Measurements from ENCODE around the gene ING4.
A peak's percentile ranks its signal among the peaks of the same experiment; 100 is the strongest.

ING4 gene

GRCh38 chr12:6653342-6653741 lies 9.6 kb downstream of the ING4 start:
- TF ChIP-seq CTCF (IDR thresholded peaks at IDR 0.05; ENCODE audit: poor library complexity, severe bottlenecking): no peak
- H3K36me3 ChIP-seq (ENCODE audit: low read depth): peaks cover 16% of the 10 kb centered on the region
- ATAC-seq (ENCODE audit: low read depth): no peak

GRCh38 chr12:6652391-6652790 lies 10.5 kb downstream of the ING4 start:
- Histone ChIP-seq H3K27ac (ENCODE audit: poor library complexity, severe bottlenecking) (no peak overlapping the region), H3K9me3 (ENCODE audit: severe bottlenecking) (no peaks in the 10 kb centered on the region), H3K4me1 (ENCODE audit: insufficient read depth, poor library complexity, severe bottlenecking) (no peaks in the 10 kb centered on the region), H3K27me3 (ENCODE audit: insufficient read depth, poor library complexity, severe bottlenecking) (no peaks in the 10 kb centered on the region), H3K4me3 (ENCODE audit: severe bottlenecking) (no peak overlapping the region), H3K36me3 (ENCODE audit: low read depth) (peaks cover 16% of the 10 kb centered on the region)
- TF ChIP-seq CTCF (IDR thresholded peaks at IDR 0.05; ENCODE audit: poor library complexity, severe bottlenecking): no peak
- no peak for ATAC-seq (ENCODE audit: low read depth)
- no peak for DNase-seq (ENCODE audit: low spot score)

More at GRCh38 chr12:6653342-6653741, 9.6 kb downstream of the ING4 start:
- Histone ChIP-seq H3K27me3 (ENCODE audit: insufficient read depth, poor library complexity, severe bottlenecking) (no peaks in the 10 kb centered on the region), H3K4me3 (ENCODE audit: severe bottlenecking) (no peak overlapping the region), H3K27ac (ENCODE audit: poor library complexity, severe bottlenecking) (no peak overlapping the region), H3K9me3 (ENCODE audit: severe bottlenecking) (no peaks in the 10 kb centered on the region), H3K4me1 (ENCODE audit: insufficient read depth, poor library complexity, severe bottlenecking) (no peaks in the 10 kb centered on the region)
- DNase-seq (ENCODE audit: low spot score): no peak

GRCh38 chr12:6650832-6651231 lies 12.1 kb downstream of the ING4 start:
- no peak overlapping the region for H3K27ac ChIP-seq (ENCODE audit: poor library complexity, severe bottlenecking)
- H3K4me1 ChIP-seq (ENCODE audit: insufficient read depth, poor library complexity, severe bottlenecking): no peaks in the 10 kb centered on the region
- H3K4me3 ChIP-seq (ENCODE audit: severe bottlenecking): no peak overlapping the region
- no peaks in the 10 kb centered on the region for H3K9me3 ChIP-seq (ENCODE audit: severe bottlenecking)
- H3K36me3 ChIP-seq (ENCODE audit: low read depth): peaks cover 10% of the 10 kb centered on the region
- ATAC-seq (ENCODE audit: low read depth) (no peak), DNase-seq (ENCODE audit: low spot score) (no peak)
- TF ChIP-seq CTCF (IDR thresholded peaks at IDR 0.05; ENCODE audit: poor library complexity, severe bottlenecking): no peak
- no peaks in the 10 kb centered on the region for H3K27me3 ChIP-seq (ENCODE audit: insufficient read depth, poor library complexity, severe bottlenecking)

GRCh38 chr12:6647083-6647604 lies 15.8 kb downstream of the ING4 start, which contains the start of gene ACRBP:
TSS of gene ACRBP (minus strand) at chr12:6647432. CDS start at chr12:6647366, 66 bp downstream.
- DNase-seq (ENCODE audit: low spot score) (no peak), ATAC-seq (ENCODE audit: low read depth) (peak; percentile 81)
- Histone ChIP-seq H3K27ac (ENCODE audit: poor library complexity, severe bottlenecking) (no peak within 1 kb of the TSS), H3K4me1 (ENCODE audit: insufficient read depth, poor library complexity, severe bottlenecking) (no peaks in the 10 kb centered on the region), H3K4me3 (ENCODE audit: severe bottlenecking) (peak within 1 kb of the TSS; percentile 18), H3K9me3 (ENCODE audit: severe bottlenecking) (no peaks in the 10 kb centered on the region), H3K27me3 (ENCODE audit: insufficient read depth, poor library complexity, severe bottlenecking) (no peaks in the 10 kb centered on the region), H3K36me3 (ENCODE audit: low read depth) (peaks cover 3% of the 10 kb centered on the region; the same call in 1 of the 2 replicates)
- no peak for TF ChIP-seq CTCF (IDR thresholded peaks at IDR 0.05; ENCODE audit: poor library complexity, severe bottlenecking)

- Histone ChIP-seq H3K36me3 (ENCODE audit: low read depth) (peaks cover 3% of the 10 kb centered on the region; the same call in 1 of the 2 replicates), H3K4me3 (ENCODE audit: severe bottlenecking) (no peak overlapping the region), H3K9me3 (ENCODE audit: severe bottlenecking) (no peaks in the 10 kb centered on the region), H3K4me1 (ENCODE audit: insufficient read depth, poor library complexity, severe bottlenecking) (no peaks in the 10 kb centered on the region), H3K27ac (ENCODE audit: poor library complexity, severe bottlenecking) (no peak overlapping the region), H3K27me3 (ENCODE audit: insufficient read depth, poor library complexity, severe bottlenecking) (no peaks in the 10 kb centered on the region)
- TF ChIP-seq CTCF (IDR thresholded peaks at IDR 0.05; ENCODE audit: poor library complexity, severe bottlenecking): no peak
- ATAC-seq (ENCODE audit: low read depth) (no peak), DNase-seq (ENCODE audit: low spot score) (no peak)
Measured at GRCh38 chr12:6646276-6647082, 16.4 kb downstream of the ING4 start.

Data from RWPE2 (cell line).